ENCODE data around the gene DCLK1.

- TF ChIP-seq CTCF (IDR thresholded peaks at IDR 0.05; ENCODE audit: poor library complexity), result no peak
- no peak for TF ChIP-seq EZH2 (IDR thresholded peaks at IDR 0.05; ENCODE audit: borderline replicate concordance)
Observed at GRCh38 chr13:35855531-35856019, 275.6 kb downstream of the DCLK1 start.

Measured in hepatocyte (in vitro differentiated cells).